Mammary epithelial cell (primary cell): ENCODE data around the gene TXNRD3.

Experiments
- EZH2 ChIP-seq: IDR thresholded peaks from 2 replicates; pipeline ENCODE4 v1.6.1; 2012; ENCODE audit warnings: low read length, inconsistent platforms, borderline replicate concordance
- TF ChIP-seq, protein P1 (sequence below), 2 donors: IDR thresholded peaks in 1 of 2; conservative IDR thresholded peaks in 1 of 2; 2 replicates each; pipeline ENCODE4 v1.5.1; 2011 to 2012; ENCODE audit warnings: inconsistent platforms in 2 of 2, low read length in 2 of 2, mild to moderate bottlenecking in 2 of 2, control low read depth in 1 of 2, low read depth in 1 of 2; ENCODE audit not compliant: insufficient read depth in 1 of 2; ENCODE audit errors: extremely low read depth in 1 of 2

DNA sequence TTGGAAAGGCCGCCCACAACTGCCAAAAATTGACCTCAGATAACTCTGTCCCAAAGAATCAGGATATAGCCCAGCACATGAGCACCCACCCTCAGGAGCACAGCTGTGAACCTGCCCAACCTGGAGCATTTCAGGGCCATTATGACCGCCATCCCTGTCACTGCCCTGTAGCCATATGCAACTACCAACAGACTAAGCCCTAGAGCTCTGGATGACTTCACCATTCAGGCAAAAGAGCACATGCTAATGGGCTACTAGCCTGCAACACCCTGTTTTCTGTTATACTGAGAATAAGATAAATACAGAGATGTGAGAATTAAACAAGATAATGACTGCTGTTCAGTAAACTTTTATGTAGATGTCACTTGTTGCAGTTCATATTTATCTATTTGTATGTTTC lies 45.0 kb downstream of the TXNRD3 start:
- TF ChIP-seq, protein P1, sequence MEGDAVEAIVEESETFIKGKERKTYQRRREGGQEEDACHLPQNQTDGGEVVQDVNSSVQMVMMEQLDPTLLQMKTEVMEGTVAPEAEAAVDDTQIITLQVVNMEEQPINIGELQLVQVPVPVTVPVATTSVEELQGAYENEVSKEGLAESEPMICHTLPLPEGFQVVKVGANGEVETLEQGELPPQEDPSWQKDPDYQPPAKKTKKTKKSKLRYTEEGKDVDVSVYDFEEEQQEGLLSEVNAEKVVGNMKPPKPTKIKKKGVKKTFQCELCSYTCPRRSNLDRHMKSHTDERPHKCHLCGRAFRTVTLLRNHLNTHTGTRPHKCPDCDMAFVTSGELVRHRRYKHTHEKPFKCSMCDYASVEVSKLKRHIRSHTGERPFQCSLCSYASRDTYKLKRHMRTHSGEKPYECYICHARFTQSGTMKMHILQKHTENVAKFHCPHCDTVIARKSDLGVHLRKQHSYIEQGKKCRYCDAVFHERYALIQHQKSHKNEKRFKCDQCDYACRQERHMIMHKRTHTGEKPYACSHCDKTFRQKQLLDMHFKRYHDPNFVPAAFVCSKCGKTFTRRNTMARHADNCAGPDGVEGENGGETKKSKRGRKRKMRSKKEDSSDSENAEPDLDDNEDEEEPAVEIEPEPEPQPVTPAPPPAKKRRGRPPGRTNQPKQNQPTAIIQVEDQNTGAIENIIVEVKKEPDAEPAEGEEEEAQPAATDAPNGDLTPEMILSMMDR (conservative IDR thresholded peaks at IDR 0.05 in 1 of 2, IDR thresholded peaks at IDR 0.05 in 1 of 2; ENCODE audit: extremely low read depth in 1 of 2, insufficient read depth in 1 of 2, low read depth in 1 of 2, low read length in 2 of 2) = no peak
- no peak for TF ChIP-seq EZH2
